ENCODE results near the gene FH.

Gene FH

DNA sequence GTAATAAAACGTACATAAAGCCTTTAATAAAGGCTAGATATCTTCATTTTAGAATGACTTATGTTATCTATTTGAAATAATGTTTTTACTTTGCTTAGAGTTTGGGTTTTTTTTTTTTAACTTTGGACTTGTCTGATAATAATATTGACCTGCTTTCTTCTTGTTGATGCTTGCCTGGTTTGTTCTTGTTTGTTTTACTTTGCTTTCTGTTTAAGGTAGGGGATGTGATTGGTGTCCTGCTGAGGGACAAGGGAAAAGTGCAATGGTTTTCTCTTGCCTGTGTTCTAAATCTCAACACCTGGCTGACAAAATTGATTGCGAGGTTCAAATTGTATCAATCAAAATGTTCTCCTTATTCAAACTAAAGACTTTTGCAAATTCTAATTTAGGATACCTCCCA is 2.2 kb upstream of the FH start:
- DNase-seq = no peak

DNA sequence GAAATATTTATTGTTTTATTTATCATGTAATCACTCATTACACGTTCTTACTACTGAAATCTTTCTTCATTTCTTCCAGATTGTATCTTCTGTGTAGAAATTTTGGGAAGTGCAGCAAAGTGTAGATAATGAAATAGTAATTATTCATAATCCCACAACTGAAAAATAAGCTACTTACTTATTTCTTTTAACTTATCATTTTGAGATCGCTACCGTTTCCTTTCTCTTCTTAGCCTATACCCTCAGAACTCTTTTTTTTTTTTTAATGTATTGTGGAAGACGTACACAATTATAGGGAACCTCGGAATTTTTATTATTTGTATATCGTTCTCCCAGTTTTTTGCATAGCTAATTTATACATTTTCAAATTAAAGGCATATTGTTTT is 518 bp upstream of the FH start:
- no peak for DNase-seq

GRCh38 chr1:241518476-241519307 is 863 bp downstream of the FH start:
- peak; percentile 43 to 77 (median 64) for DNase-seq

- DNase-seq = peak in 3 of 4 experiments; percentile 4 to 31 (median 22)
Observed at GRCh38 chr1:241513378-241513777, 6.2 kb downstream of the FH start.

- DNase-seq = peak; percentile 14 to 75 (median 47)
Observed at GRCh38 chr1:241507189-241507863, 12.2 kb downstream of the FH start.

- peak in 3 of 4 experiments; percentile 8 to 41 (median 29) for DNase-seq
Observed at GRCh38 chr1:241503444-241503843, 16.1 kb downstream of the FH start.

- peak in 1 of 4 experiments; percentile 19 for DNase-seq
Observed at GRCh38 chr1:241499910-241500309, 19.6 kb downstream of the FH start.

DNA sequence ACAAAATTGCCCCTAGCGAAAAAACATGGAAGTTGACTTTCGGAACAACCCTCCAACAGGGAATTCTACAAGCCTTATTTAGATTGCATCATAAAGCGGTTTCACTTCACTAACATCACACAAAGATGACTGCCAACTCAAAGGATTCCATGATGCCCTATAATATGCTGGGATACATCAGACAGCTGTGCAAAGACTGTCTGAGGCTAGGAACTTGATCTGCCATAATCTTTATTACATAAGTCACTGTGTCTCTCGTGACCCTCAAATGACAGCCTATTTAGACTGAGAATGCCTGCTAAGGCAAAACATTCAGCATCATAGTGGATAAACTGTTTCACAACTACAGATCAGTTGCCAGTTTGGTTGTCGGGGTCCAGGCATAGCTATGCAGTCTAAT is 23.8 kb downstream of the FH start:
- no peak for DNase-seq

- no peak for DNase-seq
Observed at GRCh38 chr1:241488739-241489138, 30.8 kb downstream of the FH start.

DNA sequence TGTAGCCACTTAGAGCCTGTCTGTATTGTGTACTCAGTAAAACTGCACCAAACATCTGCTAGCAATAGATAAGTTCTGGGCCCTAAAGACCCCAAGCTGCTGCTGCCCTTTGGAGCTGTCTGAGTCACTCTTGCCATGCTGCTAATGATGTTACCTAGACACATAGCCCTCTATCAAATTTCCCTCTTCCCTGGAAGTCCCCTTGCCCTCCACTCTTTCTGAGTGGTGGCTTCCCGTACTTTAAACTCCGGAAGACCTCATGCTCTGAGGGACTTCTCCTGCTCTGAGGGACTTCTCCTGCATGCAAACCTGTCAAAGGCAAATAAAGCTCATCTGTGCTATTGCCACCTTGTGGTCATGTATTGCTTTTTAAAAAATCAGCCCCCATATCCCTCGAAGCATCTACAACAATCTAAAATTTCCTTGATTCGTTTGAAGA is 34.0 kb downstream of the FH start:
- DNase-seq = peak in 1 of 4 experiments; percentile 6

- DNase-seq = no peak
Observed at GRCh38 chr1:241485145-241485544, 34.4 kb downstream of the FH start.

- peak in 2 of 4 experiments; percentile 5 to 7 for DNase-seq
Observed at GRCh38 chr1:241482761-241483250, 36.7 kb downstream of the FH start.

DNA sequence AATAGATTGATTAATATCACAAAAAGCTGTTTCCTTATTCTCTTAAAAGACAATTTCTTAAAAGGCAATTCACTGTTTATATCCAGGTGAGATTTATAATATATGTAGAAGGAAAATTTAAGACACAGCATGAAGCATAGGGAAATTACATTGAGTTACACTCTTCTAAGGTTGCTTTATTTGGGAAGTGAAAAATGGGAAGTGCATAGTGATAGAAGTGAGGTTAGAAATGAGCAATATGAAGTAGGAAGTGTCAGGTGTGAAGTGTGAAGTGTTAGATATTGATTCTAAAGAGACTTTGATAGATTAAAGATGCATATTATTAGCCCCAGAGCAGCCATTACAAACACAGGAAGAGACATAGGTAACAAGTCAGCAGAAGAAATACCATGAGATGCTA is 40.3 kb downstream of the FH start:
- no peak for DNase-seq

DNA sequence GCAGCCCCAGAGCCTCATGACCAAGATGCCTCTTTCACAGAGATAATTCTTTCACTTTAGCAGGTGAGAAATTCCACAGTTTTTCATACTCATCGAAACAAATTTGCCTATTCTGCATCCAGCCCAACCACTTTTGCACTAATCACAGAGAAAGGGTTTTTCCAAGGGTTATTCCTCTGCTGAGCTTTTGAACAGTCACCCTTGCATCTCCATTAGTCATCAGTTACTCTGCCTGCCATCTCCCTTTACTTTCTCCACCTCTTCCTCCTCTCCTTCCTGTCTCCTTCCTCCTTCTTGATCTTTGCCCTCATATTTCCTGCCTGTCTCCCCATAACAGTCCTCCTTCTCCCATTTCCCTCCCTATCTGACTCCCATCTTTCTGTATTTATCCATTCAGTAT is 43.9 kb downstream of the FH start:
- no peak for DNase-seq

- DNase-seq = no peak
Observed at GRCh38 chr1:241473026-241473425, 46.5 kb downstream of the FH start.

DNA sequence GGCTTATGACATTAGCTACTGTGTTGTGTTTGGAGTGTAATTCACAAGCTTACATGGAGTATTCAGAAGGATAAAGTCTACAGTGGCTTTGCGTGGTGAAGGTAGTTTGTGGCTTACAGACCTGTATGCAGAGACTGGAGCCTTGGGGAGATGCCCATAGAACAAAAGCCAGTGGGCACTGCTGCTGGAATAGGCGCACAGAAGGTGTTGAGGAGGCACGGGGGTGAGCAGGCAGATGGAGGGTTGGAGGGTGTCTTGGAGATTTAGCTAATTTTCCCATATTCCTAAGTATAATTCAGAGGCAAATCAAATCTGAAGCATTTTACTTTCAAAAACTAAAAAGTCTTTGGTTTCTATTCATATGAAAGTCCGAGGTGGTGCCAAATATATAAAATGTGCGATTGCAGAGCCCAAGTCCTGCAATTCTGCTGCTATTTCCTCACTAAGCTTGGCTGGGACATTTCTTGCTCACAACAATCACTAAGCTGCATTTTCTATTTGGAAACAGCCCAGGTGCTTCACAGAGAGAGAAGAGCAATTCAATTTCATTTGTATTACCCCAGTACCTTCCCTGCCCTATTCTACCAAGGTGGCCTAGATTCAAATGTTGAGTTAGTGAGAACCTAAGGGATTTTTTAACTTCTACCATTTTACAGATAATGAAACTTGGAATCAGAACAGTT is 48.5 kb downstream of the FH start:
- no peak for DNase-seq

DNA sequence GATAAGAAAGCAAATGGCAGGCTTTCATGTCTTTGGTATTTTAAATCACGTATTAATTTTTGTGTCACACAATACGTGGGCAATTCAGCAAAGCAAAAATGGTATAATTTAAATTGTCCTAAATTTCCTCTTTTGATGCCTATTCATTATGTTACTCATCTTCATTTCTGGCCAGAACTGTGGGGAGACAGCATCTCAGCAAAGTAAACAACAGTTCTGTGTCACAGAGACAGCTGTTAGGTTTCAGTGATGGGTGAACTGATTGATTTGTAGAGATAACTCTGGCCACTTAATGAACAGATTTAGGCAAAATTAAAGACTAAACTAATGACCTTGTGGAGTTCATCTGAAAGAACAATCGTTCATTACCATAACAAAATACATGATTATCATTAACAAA is 49.2 kb downstream of the FH start:
- no peak for DNase-seq

DNA sequence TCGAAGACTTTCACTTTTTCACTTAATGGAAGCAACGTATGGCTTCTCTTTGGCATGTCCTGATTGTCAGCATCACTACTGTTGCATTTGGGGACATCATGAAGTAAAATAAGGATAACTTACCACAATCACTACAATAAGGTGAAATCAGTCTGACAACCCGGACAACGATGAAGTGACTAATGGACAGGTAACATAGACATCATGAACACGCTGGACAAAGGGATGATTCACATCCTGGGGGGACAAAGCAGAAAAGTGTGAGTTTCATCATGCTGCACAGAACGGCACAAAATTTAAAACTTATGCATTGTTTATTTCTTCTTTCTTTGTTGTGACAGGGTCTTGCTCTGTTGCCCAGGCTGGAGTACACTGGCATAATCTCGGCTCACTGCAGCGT is 53.9 kb downstream of the FH start:
- DNase-seq = no peak

DNA sequence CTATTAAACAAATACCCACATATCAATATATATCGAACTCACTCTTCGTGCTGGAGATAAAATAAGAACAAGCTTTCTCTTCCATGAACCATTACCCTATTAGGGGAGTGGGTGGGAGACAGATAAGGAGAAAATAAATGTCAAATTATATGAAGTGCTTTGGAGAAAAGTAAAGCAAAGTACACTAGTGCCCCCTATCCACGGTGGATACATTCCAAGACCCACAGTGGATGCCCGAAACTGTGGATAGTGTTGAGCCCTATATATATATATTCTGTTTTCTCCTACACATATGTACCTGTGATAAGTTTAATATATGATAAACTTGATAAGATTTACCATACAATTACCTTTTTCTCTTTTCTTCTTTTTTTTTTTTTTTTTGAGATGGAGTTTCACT is 54.6 kb downstream of the FH start:
- no peak for DNase-seq

- DNase-seq = no peak
Observed at GRCh38 chr1:241462391-241462790, 57.2 kb downstream of the FH start.

DNA sequence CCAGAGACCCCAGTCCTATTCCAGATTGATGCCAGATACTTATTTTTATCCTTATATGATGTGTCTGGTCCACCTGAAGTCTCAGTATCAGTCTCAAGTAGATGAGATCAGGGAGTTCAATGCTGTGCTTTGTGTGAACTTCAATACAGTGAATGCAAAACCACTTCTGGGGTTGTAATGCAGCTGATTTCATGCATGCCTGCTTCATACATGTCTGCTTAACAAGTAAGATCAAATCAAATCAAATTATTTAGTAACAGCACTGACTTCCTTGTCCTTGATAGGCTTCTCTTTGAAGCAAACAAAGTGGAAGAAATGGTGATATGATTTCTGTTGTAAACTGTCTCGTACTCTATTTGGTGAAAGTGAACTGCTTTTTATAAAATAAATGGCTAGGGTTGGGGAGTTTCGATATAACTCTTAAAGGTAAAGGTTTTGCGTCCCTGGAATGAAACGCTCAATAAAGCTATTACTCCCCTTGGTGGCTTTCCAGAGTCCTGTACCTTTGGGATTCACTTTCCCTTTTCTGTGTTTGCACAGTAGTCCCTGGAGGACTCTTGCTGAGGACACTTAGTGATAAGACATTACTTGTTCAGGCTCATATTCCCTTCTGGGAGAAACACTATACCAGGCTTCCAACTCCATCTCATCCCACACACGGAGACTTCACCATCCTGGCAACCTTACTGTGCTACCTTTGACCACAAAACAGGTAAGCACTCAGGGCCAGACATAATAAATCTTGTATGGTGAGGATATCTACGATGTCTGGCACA is 59.3 kb downstream of the FH start:
- no peak for DNase-seq

DNA sequence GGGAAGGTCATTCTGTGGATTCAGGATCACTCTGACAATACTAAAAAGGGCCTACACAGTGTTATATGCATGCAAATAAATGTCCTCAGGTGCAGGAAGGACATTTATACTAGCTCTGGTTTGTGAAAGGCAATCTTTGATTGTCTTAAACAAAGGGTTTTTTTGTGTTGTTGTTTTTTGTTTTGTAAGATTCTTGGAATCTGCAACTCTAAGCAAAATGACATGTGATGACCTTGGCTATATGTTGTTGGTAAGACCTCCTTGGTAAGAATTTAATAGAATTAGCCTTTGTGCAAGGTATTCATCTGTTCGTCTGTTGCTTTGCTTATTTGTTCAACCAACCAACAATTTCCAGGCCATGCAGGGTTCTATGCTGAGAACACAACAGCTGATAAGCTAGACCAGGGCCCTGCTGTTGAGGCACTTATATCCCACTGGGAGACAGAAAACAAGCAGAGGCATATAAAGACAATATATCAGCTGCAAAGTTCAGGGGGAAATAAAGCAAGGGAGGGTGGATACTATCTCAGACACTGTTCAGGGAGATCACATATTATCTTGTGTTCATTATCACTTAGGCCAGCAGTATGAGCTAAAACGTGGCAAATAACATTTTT is 60.3 kb downstream of the FH start:
- DNase-seq = no peak
